Measurements from ENCODE around the gene P2RX7.

The P2RX7 gene

GRCh38 chr12:121189131-121189530 is 56.5 kb downstream of the P2RX7 start:
- TF ChIP-seq SIN3A (IDR thresholded peaks at IDR 0.05; ENCODE audit: borderline replicate concordance, insufficient read depth, low read length) (no peak), TAF1 (IDR thresholded peaks at IDR 0.05; ENCODE audit: borderline replicate concordance, insufficient read depth, low read length) (no peak), FOXP2 (optimal IDR thresholded peaks at IDR 0.05; ENCODE audit: borderline replicate concordance, extremely low read depth, extremely low read length, insufficient read depth) (no peak), POLR2AphosphoS5 (IDR thresholded peaks at IDR 0.05; ENCODE audit: low read depth, low read length) (no peak), REST (IDR thresholded peaks at IDR 0.05; ENCODE audit: insufficient read depth in 1 of 2, low read depth in 2 of 2, low read length in 2 of 2) (no peak)

GRCh38 chr12:121189619-121190155 is 57.0 kb downstream of the P2RX7 start:
- no peak for TF ChIP-seq SIN3A (IDR thresholded peaks at IDR 0.05; ENCODE audit: borderline replicate concordance, insufficient read depth, low read length)
- no peak for TF ChIP-seq FOXP2 (optimal IDR thresholded peaks at IDR 0.05; ENCODE audit: borderline replicate concordance, extremely low read depth, extremely low read length, insufficient read depth)
- TF ChIP-seq TAF1 (IDR thresholded peaks at IDR 0.05; ENCODE audit: borderline replicate concordance, insufficient read depth, low read length) = no peak
- TF ChIP-seq POLR2AphosphoS5 (IDR thresholded peaks at IDR 0.05; ENCODE audit: low read depth, low read length) = no peak
- TF ChIP-seq REST (IDR thresholded peaks at IDR 0.05; ENCODE audit: insufficient read depth in 1 of 2, low read depth in 2 of 2, low read length in 2 of 2) = no peak

- TF ChIP-seq REST (IDR thresholded peaks at IDR 0.05; ENCODE audit: insufficient read depth in 1 of 2, low read depth in 2 of 2, low read length in 2 of 2) = no peak
- TF ChIP-seq POLR2AphosphoS5 (IDR thresholded peaks at IDR 0.05; ENCODE audit: low read depth, low read length) = no peak
- TF ChIP-seq FOXP2 (optimal IDR thresholded peaks at IDR 0.05; ENCODE audit: borderline replicate concordance, extremely low read depth, extremely low read length, insufficient read depth) = no peak
- no peak for TF ChIP-seq TAF1 (IDR thresholded peaks at IDR 0.05; ENCODE audit: borderline replicate concordance, insufficient read depth, low read length)
- no peak for TF ChIP-seq SIN3A (IDR thresholded peaks at IDR 0.05; ENCODE audit: borderline replicate concordance, insufficient read depth, low read length)
Measured at GRCh38 chr12:121190523-121191031, 57.9 kb downstream of the P2RX7 start.

GRCh38 chr12:121191151-121191550 is 58.5 kb downstream of the P2RX7 start:
- TF ChIP-seq FOXP2 (optimal IDR thresholded peaks at IDR 0.05; ENCODE audit: borderline replicate concordance, extremely low read depth, extremely low read length, insufficient read depth) (no peak), SIN3A (IDR thresholded peaks at IDR 0.05; ENCODE audit: borderline replicate concordance, insufficient read depth, low read length) (no peak), REST (IDR thresholded peaks at IDR 0.05; ENCODE audit: insufficient read depth in 1 of 2, low read depth in 2 of 2, low read length in 2 of 2) (no peak), TAF1 (IDR thresholded peaks at IDR 0.05; ENCODE audit: borderline replicate concordance, insufficient read depth, low read length) (no peak), POLR2AphosphoS5 (IDR thresholded peaks at IDR 0.05; ENCODE audit: low read depth, low read length) (no peak)
